ENCODE data around the gene IL17REL. TPM values are rescaled to one million over a fixed set of nuclear protein-coding genes. Genes with fewer than 3 reads are reported as not detected.

IL17REL gene
- total RNA-seq, 4 donors from 2014 or later, result not detected

GRCh38 chr22:50027639-50028537 lies 15.3 kb upstream of the IL17REL start:
- no peak for TF ChIP-seq CTCF (IDR thresholded peaks at IDR 0.05; ENCODE audit: low read depth)

DNA sequence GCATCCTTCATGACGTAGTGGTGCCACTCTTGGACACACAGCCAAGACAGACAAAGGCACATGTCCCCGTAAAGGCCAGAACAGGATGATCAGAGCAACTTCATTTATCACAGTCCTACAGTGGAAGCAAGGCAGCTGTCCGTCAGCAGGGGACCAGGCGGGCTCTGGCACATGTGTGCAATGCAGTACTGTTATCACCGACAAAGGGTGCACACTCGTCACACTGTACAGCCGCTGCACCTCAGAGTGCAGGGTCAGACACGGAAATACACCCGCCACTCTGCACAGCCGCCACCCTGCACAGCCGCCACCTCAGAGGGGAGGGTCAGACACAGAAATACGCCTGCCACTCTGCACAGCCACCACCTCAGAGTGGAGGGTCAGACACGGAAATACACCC lies 13.4 kb upstream of the IL17REL start:
- no peak for TF ChIP-seq CTCF (IDR thresholded peaks at IDR 0.05; ENCODE audit: low read depth)

DNA sequence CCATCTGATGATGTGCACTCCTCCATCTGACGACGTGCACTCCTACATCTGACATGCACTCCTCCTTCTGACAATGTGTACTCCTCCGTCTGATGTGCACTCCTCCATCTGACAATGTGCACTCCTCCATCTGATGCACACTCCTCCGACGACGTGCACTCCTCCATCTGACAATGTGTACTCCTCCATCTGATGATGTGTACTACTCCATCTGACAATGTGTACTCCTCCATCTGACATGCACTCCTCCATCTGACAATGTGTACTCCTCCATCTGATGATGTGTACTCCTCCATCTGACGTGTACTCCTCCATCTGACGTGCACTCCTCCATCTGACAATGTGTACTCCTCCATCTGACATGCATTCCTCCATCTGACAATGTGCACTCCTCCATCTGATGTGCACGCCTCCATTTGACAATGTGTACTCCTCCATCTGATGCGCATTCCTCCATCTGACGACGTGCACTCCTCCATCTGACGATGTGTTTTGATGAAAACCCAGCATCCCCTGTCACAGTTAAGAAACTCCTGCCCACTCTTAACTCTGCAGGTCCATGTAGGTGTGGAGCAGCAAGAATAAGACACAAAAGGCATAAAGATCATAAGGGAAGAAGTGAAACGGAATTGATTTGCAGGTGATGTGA lies 9.7 kb upstream of the IL17REL start:
- no peak for TF ChIP-seq CTCF (IDR thresholded peaks at IDR 0.05; ENCODE audit: low read depth)

DNA sequence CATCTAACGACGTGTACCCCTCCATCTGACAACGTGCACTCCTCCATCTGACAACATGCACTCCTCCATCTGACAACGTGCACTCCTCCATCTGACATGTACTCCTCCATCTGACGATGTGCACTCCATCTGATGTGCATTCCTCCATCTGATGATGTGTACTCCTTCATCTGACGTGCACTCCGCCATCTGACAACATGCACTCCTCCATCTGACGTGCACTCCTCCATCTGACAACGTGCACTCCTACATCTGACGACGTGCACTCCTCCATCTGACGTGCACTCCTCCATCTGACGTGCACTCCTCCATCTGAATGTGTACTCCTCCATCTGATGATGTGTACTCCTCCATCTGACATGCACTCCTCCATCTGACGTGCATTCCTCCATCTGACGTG lies 8.0 kb upstream of the IL17REL start:
- no peak for TF ChIP-seq CTCF (IDR thresholded peaks at IDR 0.05; ENCODE audit: low read depth)

DNA sequence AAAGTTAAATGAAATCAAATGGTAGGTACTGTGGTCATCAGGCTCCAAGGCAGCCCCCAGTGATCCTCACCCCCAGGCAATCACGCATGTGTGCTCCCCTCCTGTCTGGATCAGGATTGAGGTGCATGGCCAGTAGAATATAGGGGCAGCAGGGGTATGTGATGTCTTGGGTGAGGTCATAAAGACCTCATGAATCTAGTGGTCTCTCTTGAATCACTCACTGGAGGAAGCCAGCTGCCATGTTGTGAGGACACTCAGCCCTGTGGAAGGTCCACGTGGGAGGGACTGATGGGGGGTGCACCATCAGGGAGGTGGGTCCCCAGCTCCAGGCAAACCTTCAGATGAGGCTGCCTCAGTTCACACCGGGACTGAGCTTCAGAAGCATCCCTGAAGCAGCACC lies 6.8 kb upstream of the IL17REL start:
- TF ChIP-seq CTCF (IDR thresholded peaks at IDR 0.05; ENCODE audit: low read depth), result no peak

DNA sequence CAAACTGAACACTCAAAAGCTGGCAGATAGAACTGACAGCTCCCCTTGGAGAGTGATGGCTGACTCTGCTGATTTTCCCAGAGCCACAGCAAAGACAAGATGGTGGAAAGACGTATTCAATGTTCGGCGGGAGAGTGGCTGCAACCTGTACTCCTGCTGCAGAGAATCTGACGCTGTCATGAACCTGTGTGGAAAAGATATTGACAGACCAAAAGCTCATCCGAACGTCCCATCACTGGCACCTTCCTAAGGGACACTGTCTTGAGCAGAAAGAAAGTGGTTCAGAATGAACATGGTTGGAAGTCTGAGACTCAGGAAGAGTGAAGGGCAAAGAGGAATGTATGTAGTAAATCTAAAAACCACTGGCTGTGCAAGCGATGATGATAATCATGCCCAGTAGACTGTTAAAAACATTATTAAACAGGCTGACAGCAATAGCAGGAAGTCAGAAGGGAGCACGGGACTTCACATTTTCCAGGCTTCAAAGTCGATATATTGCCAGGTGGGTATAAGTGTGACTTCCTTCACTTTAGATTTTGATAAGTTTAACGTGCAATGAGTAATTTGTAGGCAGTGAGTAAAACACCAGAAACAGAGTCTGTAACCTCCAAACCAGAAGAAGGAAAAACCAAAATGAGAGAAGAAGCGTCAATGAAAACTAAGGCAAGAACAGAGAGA lies 6.2 kb upstream of the IL17REL start:
- no peak for TF ChIP-seq CTCF (IDR thresholded peaks at IDR 0.05; ENCODE audit: low read depth)

- no peak for TF ChIP-seq CTCF (IDR thresholded peaks at IDR 0.05; ENCODE audit: low read depth)
Measured at GRCh38 chr22:50017701-50018224, 5.2 kb upstream of the IL17REL start.
